ENCODE measurements around the gene KANTR.

- TF ChIP-seq CTCF (IDR thresholded peaks at IDR 0.05) (no peak), POLR2A (IDR thresholded peaks at IDR 0.05) (no peak), POLR2AphosphoS5 (IDR thresholded peaks at IDR 0.05; ENCODE audit: insufficient read depth in 1 of 2, low read depth in 1 of 2) (no peak)
Measured at GRCh38 chrX:53160297-53160983, 66.5 kb downstream of the KANTR start.
